Tibial nerve (tissue), 3 donors: ENCODE results near the gene ADAMTS3.

Source experiments
- POLR2A ChIP-seq, 2 donors: fragments of 450-650 bp; IDR thresholded peaks; one replicate each; pipeline ENCODE4 v1.6.1; 2017; ENCODE audit warnings: antibody characterized with exemption in 2 of 2, mild to moderate bottlenecking in 2 of 2, moderate library complexity in 2 of 2
- TF ChIP-seq, protein P1 (sequence below), 5 experiments: fragments of 200-600 bp in 3 of 5; fragments of 450-650 bp in 2 of 5; sonication (generic) in 3 of 5; IDR thresholded peaks; one replicate each; pipeline ENCODE4 v1.5.1; 2016 to 2019; ENCODE audit warnings: antibody characterized with exemption in 5 of 5, mild to moderate bottlenecking in 3 of 5, moderate library complexity in 2 of 5

- TF ChIP-seq, protein P1, sequence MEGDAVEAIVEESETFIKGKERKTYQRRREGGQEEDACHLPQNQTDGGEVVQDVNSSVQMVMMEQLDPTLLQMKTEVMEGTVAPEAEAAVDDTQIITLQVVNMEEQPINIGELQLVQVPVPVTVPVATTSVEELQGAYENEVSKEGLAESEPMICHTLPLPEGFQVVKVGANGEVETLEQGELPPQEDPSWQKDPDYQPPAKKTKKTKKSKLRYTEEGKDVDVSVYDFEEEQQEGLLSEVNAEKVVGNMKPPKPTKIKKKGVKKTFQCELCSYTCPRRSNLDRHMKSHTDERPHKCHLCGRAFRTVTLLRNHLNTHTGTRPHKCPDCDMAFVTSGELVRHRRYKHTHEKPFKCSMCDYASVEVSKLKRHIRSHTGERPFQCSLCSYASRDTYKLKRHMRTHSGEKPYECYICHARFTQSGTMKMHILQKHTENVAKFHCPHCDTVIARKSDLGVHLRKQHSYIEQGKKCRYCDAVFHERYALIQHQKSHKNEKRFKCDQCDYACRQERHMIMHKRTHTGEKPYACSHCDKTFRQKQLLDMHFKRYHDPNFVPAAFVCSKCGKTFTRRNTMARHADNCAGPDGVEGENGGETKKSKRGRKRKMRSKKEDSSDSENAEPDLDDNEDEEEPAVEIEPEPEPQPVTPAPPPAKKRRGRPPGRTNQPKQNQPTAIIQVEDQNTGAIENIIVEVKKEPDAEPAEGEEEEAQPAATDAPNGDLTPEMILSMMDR (IDR thresholded peaks at IDR 0.05): no peak
- no peak for TF ChIP-seq POLR2A (IDR thresholded peaks at IDR 0.05)
Observed at GRCh38 chr4:72507860-72508419, 61.1 kb downstream of the ADAMTS3 start.
